Measurements from ENCODE around the gene FAM149A. TPM values are rescaled to one million over a fixed set of nuclear protein-coding genes. Genes with fewer than 3 reads are reported as not detected.

FAM149A gene
- polyA plus RNA-seq, 3 donors = not detected

DNA sequence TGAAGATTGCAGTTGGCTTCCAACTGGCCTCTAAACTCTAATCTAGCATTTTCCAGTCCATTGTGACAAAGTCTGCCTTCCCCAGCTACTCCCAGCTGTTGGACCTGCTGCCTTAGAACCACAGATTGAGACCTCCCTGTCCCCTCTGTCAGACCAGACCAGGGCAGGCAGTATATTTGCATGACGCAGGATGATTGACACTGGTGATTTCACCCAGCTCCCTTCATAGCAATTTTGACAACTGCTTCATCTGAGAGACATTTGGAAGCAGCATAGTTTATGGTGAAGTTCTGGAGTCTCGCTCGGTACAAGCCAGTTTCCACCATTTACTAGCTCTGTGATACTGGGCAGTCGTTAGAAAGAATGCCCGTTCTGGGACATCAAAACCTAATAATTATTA is 89.3 kb downstream of the FAM149A start:
- H3K9me3 ChIP-seq (replicated peaks in 1 of 2; ENCODE audit: control insufficient read depth in 1 of 2, insufficient read depth in 1 of 2, low read length in 2 of 2) = no peaks in the 10 kb centered on the region
- H3K36me3 Mint-ChIP-seq = peaks cover 20 to 21% of the 10 kb centered on the region in 2 donors
- H3K27me3 ChIP-seq (ENCODE audit: control insufficient read depth in 2 of 2, insufficient read depth in 2 of 2, low read length in 2 of 2) = no peaks in the 10 kb centered on the region
- TF ChIP-seq, protein P1, sequence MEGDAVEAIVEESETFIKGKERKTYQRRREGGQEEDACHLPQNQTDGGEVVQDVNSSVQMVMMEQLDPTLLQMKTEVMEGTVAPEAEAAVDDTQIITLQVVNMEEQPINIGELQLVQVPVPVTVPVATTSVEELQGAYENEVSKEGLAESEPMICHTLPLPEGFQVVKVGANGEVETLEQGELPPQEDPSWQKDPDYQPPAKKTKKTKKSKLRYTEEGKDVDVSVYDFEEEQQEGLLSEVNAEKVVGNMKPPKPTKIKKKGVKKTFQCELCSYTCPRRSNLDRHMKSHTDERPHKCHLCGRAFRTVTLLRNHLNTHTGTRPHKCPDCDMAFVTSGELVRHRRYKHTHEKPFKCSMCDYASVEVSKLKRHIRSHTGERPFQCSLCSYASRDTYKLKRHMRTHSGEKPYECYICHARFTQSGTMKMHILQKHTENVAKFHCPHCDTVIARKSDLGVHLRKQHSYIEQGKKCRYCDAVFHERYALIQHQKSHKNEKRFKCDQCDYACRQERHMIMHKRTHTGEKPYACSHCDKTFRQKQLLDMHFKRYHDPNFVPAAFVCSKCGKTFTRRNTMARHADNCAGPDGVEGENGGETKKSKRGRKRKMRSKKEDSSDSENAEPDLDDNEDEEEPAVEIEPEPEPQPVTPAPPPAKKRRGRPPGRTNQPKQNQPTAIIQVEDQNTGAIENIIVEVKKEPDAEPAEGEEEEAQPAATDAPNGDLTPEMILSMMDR (IDR thresholded peaks at IDR 0.05) = no peak
- no peaks in the 10 kb centered on the region for H3K79me2 ChIP-seq (ENCODE audit: insufficient read depth, low read length)
- peaks cover 20 to 29% of the 10 kb centered on the region in 2 donors for H3K4me1 ChIP-seq (ENCODE audit: control insufficient read depth in 1 of 2, insufficient read depth in 2 of 2, low read length in 2 of 2)
- H3K4me3 ChIP-seq (replicated peaks in 1 of 3; ENCODE audit: low read depth in 2 of 3, low read length in 3 of 3) = no peak overlapping the region
- H2AFZ ChIP-seq (ENCODE audit: insufficient read depth, low read depth, low read length, poor library complexity, severe bottlenecking) = no peak overlapping the region
- no peak for DNase-seq
- peaks cover 2 to 9% (median 3%) of the 10 kb centered on the region in 3 donors for H3K27me3 Mint-ChIP-seq (ENCODE audit: low read depth in 3 of 3)
- no peak overlapping the region for H3K27ac Mint-ChIP-seq
- WGBS (ENCODE audit: insufficient coverage) = 100% methylated on average over 1 of the region's 5 CpGs
- H3K4me1 Mint-ChIP-seq = peaks cover 21% of the 10 kb centered on the region
- H4K20me1 ChIP-seq (ENCODE audit: insufficient read depth, low read length) = no peaks in the 10 kb centered on the region
- H3K9me3 Mint-ChIP-seq = peaks cover 0 to 2% (median 0%) of the 10 kb centered on the region in 7 donors
- intact Hi-C loops (cut with micrococcal nuclease) = no loop called here
- no peak overlapping the region for H3K4me3 Mint-ChIP-seq
- no peak overlapping the region for H3K27ac ChIP-seq (ENCODE audit: low read depth in 1 of 2, low read length in 2 of 2)
- no peak overlapping the region for H3K4me2 ChIP-seq (replicated peaks; ENCODE audit: extremely low read depth, low read length, poor library complexity, severe bottlenecking)
- peaks cover 0 to 27% of the 10 kb centered on the region in 2 donors for H3K36me3 ChIP-seq (replicated peaks in 1 of 2; ENCODE audit: control insufficient read depth in 1 of 2, insufficient read depth in 2 of 2, low read length in 2 of 2)
- no peak overlapping the region for H3K9ac ChIP-seq (ENCODE audit: insufficient read depth, low read length, poor library complexity, severe bottlenecking)

DNA sequence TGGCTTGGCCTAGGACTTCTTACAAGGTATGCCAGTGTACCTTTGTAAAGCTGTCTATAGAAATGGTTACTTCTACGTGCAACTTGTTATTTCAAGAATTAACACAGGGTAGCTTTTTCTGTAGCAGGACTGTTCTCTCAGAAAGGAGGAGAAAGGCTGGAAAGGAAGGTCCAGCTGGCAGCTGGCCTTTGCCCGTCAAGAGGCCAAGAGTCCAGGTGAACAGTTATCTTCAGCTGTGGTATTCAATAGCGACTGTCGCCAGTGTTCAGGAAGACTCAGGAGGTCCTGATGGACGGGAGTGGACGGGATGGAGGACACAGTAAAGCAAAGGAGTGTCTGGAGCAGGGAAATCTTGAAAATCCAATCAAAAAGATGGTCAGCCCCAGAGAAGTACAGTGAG is 91.6 kb downstream of the FAM149A start:
- Histone ChIP-seq H4K20me1 (ENCODE audit: insufficient read depth, low read length) (no peaks in the 10 kb centered on the region), H3K4me3 (replicated peaks in 1 of 3; ENCODE audit: low read depth in 2 of 3, low read length in 3 of 3) (no peak overlapping the region), H3K4me1 (ENCODE audit: control insufficient read depth in 1 of 2, insufficient read depth in 2 of 2, low read length in 2 of 2) (peaks cover 9 to 17% of the 10 kb centered on the region in 2 donors), H2AFZ (ENCODE audit: insufficient read depth, low read depth, low read length, poor library complexity, severe bottlenecking) (no peak overlapping the region), H3K79me2 (ENCODE audit: insufficient read depth, low read length) (no peaks in the 10 kb centered on the region), H3K27me3 (ENCODE audit: control insufficient read depth in 2 of 2, insufficient read depth in 2 of 2, low read length in 2 of 2) (no peaks in the 10 kb centered on the region), H3K4me2 (replicated peaks; ENCODE audit: extremely low read depth, low read length, poor library complexity, severe bottlenecking) (no peak overlapping the region), H3K27ac (ENCODE audit: low read depth in 1 of 2, low read length in 2 of 2) (no peak overlapping the region), H3K36me3 (replicated peaks in 1 of 2; ENCODE audit: control insufficient read depth in 1 of 2, insufficient read depth in 2 of 2, low read length in 2 of 2) (peaks cover 0 to 27% of the 10 kb centered on the region in 2 donors), H3K9ac (ENCODE audit: insufficient read depth, low read length, poor library complexity, severe bottlenecking) (no peak overlapping the region), H3K9me3 (replicated peaks in 1 of 2; ENCODE audit: control insufficient read depth in 1 of 2, insufficient read depth in 1 of 2, low read length in 2 of 2) (no peaks in the 10 kb centered on the region)
- Mint-ChIP-seq H3K4me1 (peaks cover 10% of the 10 kb centered on the region), H3K27me3 (ENCODE audit: low read depth in 3 of 3) (peaks cover 0 to 2% (median 0%) of the 10 kb centered on the region in 3 donors), H3K36me3 (peaks cover 20 to 21% of the 10 kb centered on the region in 2 donors), H3K4me3 (no peak overlapping the region), H3K9me3 (peaks cover 0 to 2% (median 0%) of the 10 kb centered on the region in 7 donors), H3K27ac (peak overlapping the region in 1 of 7 donors; percentile 10)
- TF ChIP-seq, protein P1 (IDR thresholded peaks at IDR 0.05) = no peak
- no peak for DNase-seq
- WGBS (ENCODE audit: insufficient coverage) = 98% methylated on average over 6 of the region's 6 CpGs
- intact Hi-C loops (cut with micrococcal nuclease) = no loop called here
